Measurements from ENCODE around the gene PRR35.
"Not testable (repeated sequence)": the region's sequence is repeated elsewhere in the genome, so short reads cannot be mapped to it uniquely, and the experiment has no call there.

Gene PRR35

GRCh38 chr16:592518-593306 lies 32.5 kb downstream of the PRR35 start:
- TF ChIP-seq FOXA1 (IDR thresholded peaks at IDR 0.05) (no peak), L3MBTL2 (conservative IDR thresholded peaks at IDR 0.05) (peak; percentile 61; the same call in 1 of the 2 replicates), BHLHE40 (IDR thresholded peaks at IDR 0.05; ENCODE audit: borderline replicate concordance) (no peak), TARDBP (IDR thresholded peaks at IDR 0.05) (no peak), SUZ12 (IDR thresholded peaks at IDR 0.05) (no peak), ZNF384 (IDR thresholded peaks at IDR 0.05) (no peak), HDGF (IDR thresholded peaks at IDR 0.05; ENCODE audit: borderline replicate concordance) (no peak), ARNT (IDR thresholded peaks at IDR 0.05) (peak; percentile 34; the same call in 1 of the 2 replicates), CTBP1 (IDR thresholded peaks at IDR 0.05; ENCODE audit: borderline replicate concordance) (no peak), NFRKB (IDR thresholded peaks at IDR 0.05) (no peak), SP1 (IDR thresholded peaks at IDR 0.05) (no peak)
- ChIA-PET CTCF (interaction anchor here (1.1 kb wide), 1 partner anchor 8 kb away, joined by 3 read pairs; no protein-coding TSS in a partner anchor), POLR2A (interaction anchor here (0.7 kb wide), 1 partner anchor 50 kb away, joined by 3 read pairs; no protein-coding TSS in a partner anchor)

GRCh38 chr16:593406-593805 lies 33.2 kb downstream of the PRR35 start:
- DNase-seq (ENCODE audit: extremely low spot score) = no peak
- POLR2A ChIA-PET = interaction anchor here (0.7 kb wide), 1 partner anchor 49 kb away, joined by 3 read pairs; no protein-coding TSS in a partner anchor
- TF ChIP-seq PKNOX1 (IDR thresholded peaks at IDR 0.05) = no peak
- no peak for TF ChIP-seq ELF4 (IDR thresholded peaks at IDR 0.05)
- no peak for TF ChIP-seq FOXK2 (IDR thresholded peaks at IDR 0.05)
- no peak for TF ChIP-seq HDGF (IDR thresholded peaks at IDR 0.05; ENCODE audit: borderline replicate concordance)
- no peak for TF ChIP-seq CTBP1 (IDR thresholded peaks at IDR 0.05; ENCODE audit: borderline replicate concordance)
- TF ChIP-seq NFRKB (IDR thresholded peaks at IDR 0.05) = no peak
- TF ChIP-seq BHLHE40 (IDR thresholded peaks at IDR 0.05; ENCODE audit: borderline replicate concordance) = no peak
- no peak for TF ChIP-seq ZNF384 (IDR thresholded peaks at IDR 0.05)
- TF ChIP-seq TARDBP (IDR thresholded peaks at IDR 0.05) = no peak
- TF ChIP-seq ARNT (IDR thresholded peaks at IDR 0.05) = no peak
- TF ChIP-seq SP1 (IDR thresholded peaks at IDR 0.05) = no peak
- TF ChIP-seq L3MBTL2 (conservative IDR thresholded peaks at IDR 0.05) = no peak
- no peak for TF ChIP-seq LEF1 (IDR thresholded peaks at IDR 0.05; ENCODE audit: borderline replicate concordance)
- no peak for TF ChIP-seq FOXM1 (IDR thresholded peaks at IDR 0.05; ENCODE audit: borderline replicate concordance)
- TF ChIP-seq FOXA1 (IDR thresholded peaks at IDR 0.05) = no peak
- CTCF ChIA-PET = no interaction called here

More at GRCh38 chr16:592518-593306, 32.5 kb downstream of the PRR35 start:
- peak; percentile 70 for DNase-seq (ENCODE audit: extremely low spot score)

GRCh38 chr16:593807-594206 lies 33.6 kb downstream of the PRR35 start:
- ChIA-PET POLR2A (interaction anchor here (0.7 kb wide), 1 partner anchor 48 kb away, joined by 3 read pairs; no protein-coding TSS in a partner anchor), CTCF (no interaction called here)
- TF ChIP-seq ZNF384 (IDR thresholded peaks at IDR 0.05) (no peak), SP1 (IDR thresholded peaks at IDR 0.05) (no peak), SUZ12 (IDR thresholded peaks at IDR 0.05) (no peak), TARDBP (IDR thresholded peaks at IDR 0.05) (no peak), FOXK2 (IDR thresholded peaks at IDR 0.05) (no peak)
- no peak for DNase-seq (ENCODE audit: extremely low spot score)

- TF ChIP-seq PKNOX1 (IDR thresholded peaks at IDR 0.05) (no peak), L3MBTL2 (conservative IDR thresholded peaks at IDR 0.05) (no peak), HDGF (IDR thresholded peaks at IDR 0.05; ENCODE audit: borderline replicate concordance) (no peak), SUZ12 (IDR thresholded peaks at IDR 0.05) (no peak), CTBP1 (IDR thresholded peaks at IDR 0.05; ENCODE audit: borderline replicate concordance) (no peak), FOXM1 (IDR thresholded peaks at IDR 0.05; ENCODE audit: borderline replicate concordance) (no peak)
- CTCF ChIA-PET = no interaction called here
- POLR2A ChIA-PET = no interaction called here
- no peak for DNase-seq (ENCODE audit: extremely low spot score)
Measured at GRCh38 chr16:595094-595528, 34.9 kb downstream of the PRR35 start.

GRCh38 chr16:595942-596735 lies 35.9 kb downstream of the PRR35 start:
- ChIA-PET CTCF (interaction anchor here (0.7 kb wide), 1 partner anchor 540 kb away, joined by 7 read pairs; no protein-coding TSS in a partner anchor), POLR2A (no interaction called here)
- DNase-seq (ENCODE audit: extremely low spot score) = no peak
- TF ChIP-seq ARNT (IDR thresholded peaks at IDR 0.05) (no peak), ZNF384 (IDR thresholded peaks at IDR 0.05) (no peak), CTBP1 (IDR thresholded peaks at IDR 0.05; ENCODE audit: borderline replicate concordance) (no peak)

GRCh38 chr16:596736-597060 lies 36.5 kb downstream of the PRR35 start:
- ChIA-PET CTCF (no interaction called here), POLR2A (no interaction called here)
- no peak for DNase-seq (ENCODE audit: extremely low spot score)
- TF ChIP-seq FOXA1 (IDR thresholded peaks at IDR 0.05) = no peak
- TF ChIP-seq FOXM1 (IDR thresholded peaks at IDR 0.05; ENCODE audit: borderline replicate concordance) = no peak
- no peak for TF ChIP-seq CTBP1 (IDR thresholded peaks at IDR 0.05; ENCODE audit: borderline replicate concordance)

GRCh38 chr16:597655-598054 lies 37.5 kb downstream of the PRR35 start:
- CTCF ChIA-PET; DNase-seq (ENCODE audit: extremely low spot score); POLR2A ChIA-PET: not testable (repeated sequence)
